LNCAP (cell line): ENCODE data around the gene ZNF562.

Experiments used
- CTCF ChIP-seq: fragments of 450-650 bp; IDR thresholded peaks from 2 replicates; pipeline ENCODE4 v1.5.1; 2017; ENCODE audit warnings: mild to moderate bottlenecking

Gene ZNF562

DNA sequence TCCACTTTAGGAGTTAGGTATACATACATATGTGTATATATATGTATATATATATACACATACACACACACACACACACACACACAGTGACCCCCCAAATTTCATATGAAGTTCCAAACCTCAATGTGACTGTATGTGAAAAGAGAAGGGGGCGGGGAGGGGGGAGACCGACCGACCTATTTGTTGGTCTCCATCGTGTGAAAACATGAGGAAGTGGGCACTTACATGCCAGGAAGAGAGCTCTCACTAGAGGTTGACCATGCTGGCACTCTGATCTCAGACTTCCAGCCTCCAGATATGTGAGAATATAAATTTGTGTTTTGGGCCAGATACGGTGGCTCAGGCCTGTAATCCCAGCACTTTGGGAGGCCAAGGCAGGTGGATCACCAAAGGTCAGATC is 24.6 kb downstream of the ZNF562 start:
- TF ChIP-seq CTCF: no peak

DNA sequence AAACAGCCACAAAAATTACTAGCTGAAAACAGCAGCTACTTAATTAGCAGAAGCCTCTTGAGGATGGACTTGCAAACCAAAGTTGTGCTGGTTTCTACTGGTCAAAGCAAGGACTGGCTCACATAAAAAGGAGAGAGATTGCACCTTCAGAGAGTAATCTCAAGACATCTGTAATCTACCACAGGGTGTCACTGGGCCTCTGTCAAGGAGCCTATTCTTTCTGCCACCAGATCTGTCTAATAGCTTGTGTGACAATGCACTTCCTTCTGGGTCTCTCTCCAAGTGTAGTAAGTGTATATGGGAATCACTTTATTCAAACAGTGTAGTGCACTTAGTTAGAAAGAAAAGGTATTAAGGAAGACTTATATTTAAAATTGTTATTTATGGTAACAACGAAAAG is 29.4 kb downstream of the ZNF562 start:
- no peak for TF ChIP-seq CTCF

- no peak for TF ChIP-seq CTCF
Observed at GRCh38 chr19:9644472-9644871, 30.4 kb downstream of the ZNF562 start.

GRCh38 chr19:9641810-9642209 is 33.1 kb downstream of the ZNF562 start:
- no peak for TF ChIP-seq CTCF

- no peak for TF ChIP-seq CTCF
Observed at GRCh38 chr19:9640956-9641355, 33.9 kb downstream of the ZNF562 start.

DNA sequence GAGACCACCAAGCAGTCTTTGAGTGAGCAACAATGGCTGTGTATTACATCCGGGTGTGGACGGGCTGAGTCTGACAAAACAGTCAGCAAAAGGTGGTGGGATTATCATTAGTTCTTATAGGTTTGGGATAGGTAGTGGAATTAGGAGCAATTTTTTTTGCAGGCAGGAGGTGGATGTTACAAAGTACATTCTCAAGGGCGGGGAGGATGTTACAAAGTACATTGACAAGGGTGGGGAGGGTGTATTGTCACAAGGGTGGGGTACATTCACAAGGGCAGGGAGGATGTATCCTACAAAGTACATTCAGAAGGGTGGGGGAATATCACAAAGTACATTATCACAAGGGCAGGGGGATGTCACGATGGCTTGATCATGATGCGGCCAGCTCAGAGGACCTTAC is 38.9 kb downstream of the ZNF562 start:
- TF ChIP-seq CTCF: no peak

GRCh38 chr19:9627856-9628255 is 47.0 kb downstream of the ZNF562 start:
- TF ChIP-seq CTCF: no peak

GRCh38 chr19:9622531-9622930 is 52.4 kb downstream of the ZNF562 start:
- TF ChIP-seq CTCF: no peak
